Bronchial epithelial cell (primary cell): Measurements from ENCODE around the gene MTHFD2L. TPM values are rescaled to one million over a fixed set of nuclear protein-coding genes. Genes with fewer than 3 reads are reported as not detected.

Experiments
- DNase-seq: peaks from one replicate; pipeline ENCODE4 v3.0.0-alpha.2; 2010; ENCODE audit warnings: low read depth
- FAIRE-seq: peaks from 2 replicates; lab custom pipeline; 2011; peaks lifted over from hg19 to GRCh38; lab: Jason Lieb, UNC
- H3K27me3 ChIP-seq: 2 replicates; pipeline ENCODE4 v1.5.1; 2011; ENCODE audit warnings: low read length; ENCODE audit not compliant: control insufficient read depth, insufficient read depth
- H3K36me3 ChIP-seq: 2 replicates; pipeline ENCODE4 v1.5.1; 2011; ENCODE audit warnings: low read length; ENCODE audit not compliant: control insufficient read depth, insufficient read depth
- H3K4me3 ChIP-seq: 2 replicates; pipeline ENCODE4 v1.5.1; 2011; ENCODE audit warnings: mild to moderate bottlenecking, low read depth, low read length, control low read depth
- total RNA-seq: library from RNA; depleted of rRNA; stranded (reverse); fragments of >200 nt; gene quantifications from 2 replicates; pipeline ENCODE4 v1.2.1, GENCODE V29; 2014
- TF ChIP-seq, protein P1 (sequence below): IDR thresholded peaks from 2 replicates; pipeline ENCODE4 v1.5.1; 2011; ENCODE audit warnings: mild to moderate bottlenecking, moderate library complexity, low read length, control low read depth, inconsistent platforms; ENCODE audit not compliant: insufficient read depth, severe bottlenecking

The MTHFD2L gene
- total RNA-seq, 1 donor from 2014 or later: 29.0 TPM

DNA sequence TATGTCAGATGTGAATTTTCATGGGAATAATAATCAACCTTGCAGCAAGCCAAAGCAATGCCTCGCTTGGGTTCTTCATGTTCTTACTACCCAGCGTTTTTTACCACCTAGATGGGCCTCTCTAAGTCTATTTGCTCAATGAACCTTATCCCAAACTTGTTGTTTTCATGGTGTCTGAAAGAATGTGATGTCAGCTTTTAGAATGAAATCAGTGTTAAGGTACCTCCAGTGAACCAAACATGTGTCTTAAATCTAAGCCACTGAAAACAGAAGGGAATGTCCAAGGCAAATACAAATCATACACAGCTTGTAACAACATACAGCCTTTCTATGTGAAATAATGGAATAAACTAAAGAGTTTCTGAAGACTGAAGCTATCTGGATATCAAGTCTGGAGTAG, 157.0 kb downstream of the MTHFD2L start:
- TF ChIP-seq, protein P1, sequence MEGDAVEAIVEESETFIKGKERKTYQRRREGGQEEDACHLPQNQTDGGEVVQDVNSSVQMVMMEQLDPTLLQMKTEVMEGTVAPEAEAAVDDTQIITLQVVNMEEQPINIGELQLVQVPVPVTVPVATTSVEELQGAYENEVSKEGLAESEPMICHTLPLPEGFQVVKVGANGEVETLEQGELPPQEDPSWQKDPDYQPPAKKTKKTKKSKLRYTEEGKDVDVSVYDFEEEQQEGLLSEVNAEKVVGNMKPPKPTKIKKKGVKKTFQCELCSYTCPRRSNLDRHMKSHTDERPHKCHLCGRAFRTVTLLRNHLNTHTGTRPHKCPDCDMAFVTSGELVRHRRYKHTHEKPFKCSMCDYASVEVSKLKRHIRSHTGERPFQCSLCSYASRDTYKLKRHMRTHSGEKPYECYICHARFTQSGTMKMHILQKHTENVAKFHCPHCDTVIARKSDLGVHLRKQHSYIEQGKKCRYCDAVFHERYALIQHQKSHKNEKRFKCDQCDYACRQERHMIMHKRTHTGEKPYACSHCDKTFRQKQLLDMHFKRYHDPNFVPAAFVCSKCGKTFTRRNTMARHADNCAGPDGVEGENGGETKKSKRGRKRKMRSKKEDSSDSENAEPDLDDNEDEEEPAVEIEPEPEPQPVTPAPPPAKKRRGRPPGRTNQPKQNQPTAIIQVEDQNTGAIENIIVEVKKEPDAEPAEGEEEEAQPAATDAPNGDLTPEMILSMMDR: no peak
- no peak for DNase-seq
- Histone ChIP-seq H3K4me3 (no peak overlapping the region), H3K36me3 (peaks cover 2% of the 10 kb centered on the region), H3K27me3 (no peaks in the 10 kb centered on the region)
- FAIRE-seq: no peak

DNA sequence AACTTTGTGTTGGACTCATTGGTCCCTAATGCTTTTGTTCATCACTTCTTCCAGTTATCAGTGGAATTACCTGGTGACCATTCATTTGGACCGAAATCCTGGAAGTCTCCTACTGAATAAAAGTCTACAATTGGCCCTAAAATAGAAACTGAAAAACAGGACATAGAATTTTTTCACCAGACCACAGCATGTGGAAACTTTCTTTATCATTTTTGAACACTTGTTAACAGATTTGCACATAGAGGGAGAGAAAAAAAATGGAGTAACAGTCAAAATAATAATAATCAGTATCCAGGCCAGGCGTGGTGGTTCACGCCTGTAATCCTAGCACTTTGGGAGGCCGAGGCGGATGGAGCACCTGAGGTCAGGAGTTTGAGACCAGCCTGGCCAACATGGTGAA, 157.5 kb downstream of the MTHFD2L start:
- H3K36me3 ChIP-seq: peaks cover 2% of the 10 kb centered on the region

DNA sequence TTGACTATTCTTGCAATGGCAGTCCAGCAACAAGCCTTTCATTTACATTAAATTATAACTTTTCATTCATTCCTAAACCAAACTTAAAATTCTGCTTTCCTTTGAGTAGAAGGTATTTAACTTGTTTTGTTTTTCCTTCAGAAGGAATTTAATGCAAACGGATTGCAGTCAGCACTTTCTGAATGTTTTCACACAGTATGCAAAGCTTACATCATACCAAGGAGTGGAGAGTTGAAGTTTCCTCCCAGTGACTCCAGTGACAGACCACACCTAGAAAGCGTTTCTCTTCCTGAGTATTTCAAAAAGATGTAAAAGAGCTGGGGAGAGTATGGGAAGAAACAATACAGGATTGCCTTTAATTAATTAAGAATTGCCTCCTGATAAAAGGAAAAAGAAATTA, 158.5 kb downstream of the MTHFD2L start:
- no peaks in the 10 kb centered on the region for H3K27me3 ChIP-seq
- FAIRE-seq: no peak
- TF ChIP-seq, protein P1: no peak
- no peak overlapping the region for H3K4me3 ChIP-seq
- H3K36me3 ChIP-seq: peaks cover 2% of the 10 kb centered on the region
- DNase-seq: peak; percentile 52

More for the DNA sequence above, 157.5 kb downstream of the MTHFD2L start:
- Histone ChIP-seq H3K27me3 (no peaks in the 10 kb centered on the region), H3K4me3 (no peak overlapping the region)
- TF ChIP-seq, protein P1: no peak
- no peak for DNase-seq
- no peak for FAIRE-seq

DNA sequence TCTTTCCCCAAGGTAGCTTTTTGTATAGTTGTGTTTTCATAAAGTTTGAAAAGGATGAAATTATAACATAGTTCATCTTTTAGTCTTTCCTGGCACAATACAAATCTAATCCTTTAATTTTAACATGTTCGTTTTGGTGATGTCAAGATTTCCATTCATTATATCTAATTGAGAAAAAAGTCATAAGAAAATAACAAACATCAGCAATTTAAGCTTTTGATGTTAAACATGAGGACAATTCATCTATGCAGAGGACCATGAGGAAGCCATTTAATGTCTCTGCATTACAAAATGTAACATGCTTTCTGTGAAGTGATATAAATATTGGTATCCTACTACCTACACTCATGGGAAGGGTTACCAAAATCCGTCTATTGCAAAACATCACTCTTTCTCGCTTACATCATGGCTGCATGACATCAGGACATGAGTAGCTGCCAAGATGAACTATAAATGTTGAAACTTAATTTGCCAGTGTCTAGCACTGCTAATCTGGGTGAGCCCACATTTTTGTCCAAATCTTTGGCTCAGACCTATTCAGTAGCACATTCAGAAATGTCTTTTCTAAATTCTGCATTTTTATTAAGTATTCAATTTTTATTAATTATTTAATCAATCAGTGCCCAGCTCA, 159.8 kb downstream of the MTHFD2L start:
- Histone ChIP-seq H3K4me3 (no peak overlapping the region), H3K27me3 (no peaks in the 10 kb centered on the region), H3K36me3 (no peaks in the 10 kb centered on the region)
- DNase-seq: peak; percentile 27
- TF ChIP-seq, protein P1: no peak
- no peak for FAIRE-seq

DNA sequence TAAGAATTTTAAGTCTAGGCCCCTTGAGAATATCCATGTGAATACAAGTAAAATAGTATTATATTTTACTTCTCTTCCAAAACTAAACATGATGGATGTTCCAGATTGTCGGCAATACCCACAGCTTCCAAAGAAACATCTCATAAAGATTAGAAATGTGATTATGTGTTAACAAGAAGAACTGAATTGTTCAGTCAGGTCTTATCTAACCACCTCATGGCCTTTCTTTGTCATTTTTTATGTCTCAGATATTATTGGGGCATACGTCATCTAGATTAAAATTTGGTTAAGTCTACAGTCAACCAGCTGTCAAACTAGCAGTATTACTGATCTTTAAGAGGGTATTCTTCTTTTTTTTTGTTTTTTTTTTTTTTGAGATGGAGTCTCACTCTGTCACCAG, 160.4 kb downstream of the MTHFD2L start:
- H3K27me3 ChIP-seq: no peaks in the 10 kb centered on the region
- no peak for FAIRE-seq

More for the DNA sequence above, 160.4 kb downstream of the MTHFD2L start:
- H3K4me3 ChIP-seq: no peak overlapping the region
- DNase-seq: no peak
- TF ChIP-seq, protein P1: no peak
- no peaks in the 10 kb centered on the region for H3K36me3 ChIP-seq
